ENCODE results near the gene MYL10. TPM values are rescaled to one million over a fixed set of nuclear protein-coding genes. Genes with fewer than 3 reads are reported as not detected.
"Not testable (repeated sequence)": the region's sequence is repeated elsewhere in the genome, so short reads cannot be mapped to it uniquely, and the experiment has no call there.

Gene MYL10
- polyA plus RNA-seq, 3 donors, result not detected

DNA sequence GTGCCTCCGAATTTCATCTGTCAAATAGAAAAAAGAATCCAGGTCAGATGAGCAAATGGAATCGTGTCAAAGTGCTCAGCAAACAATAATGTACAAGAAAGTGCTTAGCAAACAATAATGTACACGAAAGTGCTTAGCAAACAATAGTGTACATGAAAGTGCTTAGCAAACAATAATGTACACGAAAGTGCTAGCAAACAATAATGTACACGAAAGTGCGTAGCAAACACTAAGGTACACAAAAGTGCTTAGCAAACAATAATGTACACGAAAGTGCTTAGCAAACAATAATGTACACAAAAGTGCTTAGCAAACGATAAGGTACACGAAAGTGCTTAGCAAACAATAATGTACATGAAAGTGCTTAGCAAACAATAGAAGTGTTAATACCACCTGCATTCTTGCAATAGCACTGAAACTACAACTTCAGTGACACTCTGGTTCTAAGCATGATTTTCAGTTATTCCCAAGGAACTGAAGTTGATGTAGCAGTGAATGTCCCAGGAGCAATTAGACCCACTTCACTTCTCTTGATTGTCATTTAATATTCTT lies 33.4 kb upstream of the MYL10 start:
- no peak overlapping the region for H3K27ac ChIP-seq (ENCODE audit: low read depth, low read length)
- WGBS, 3 donors, result 62 to 85% (median 84%) methylated on average over 9 of the region's 9 CpGs

DNA sequence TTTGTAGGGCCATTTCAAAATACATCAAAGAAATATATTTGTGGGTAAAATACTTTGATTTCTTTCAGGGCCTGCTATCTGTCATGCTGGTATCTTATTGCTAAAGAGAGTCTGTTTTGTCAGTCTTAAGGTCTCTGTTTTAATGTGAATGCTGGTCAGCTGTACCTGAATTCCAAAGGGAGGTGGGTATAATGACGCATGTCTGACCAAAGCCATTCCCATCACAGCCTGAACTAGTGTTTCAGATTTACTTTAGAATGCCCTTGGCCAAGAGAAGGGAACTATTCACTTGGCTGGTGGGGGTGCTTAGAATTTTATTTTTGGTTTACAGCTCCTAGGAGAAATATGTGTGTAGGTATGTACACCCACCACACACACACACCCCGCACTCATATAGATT lies 30.6 kb upstream of the MYL10 start:
- WGBS, 3 donors, result 74 to 83% (median 83%) methylated on average over 2 of the region's 2 CpGs
- H3K27ac ChIP-seq (ENCODE audit: low read depth, low read length), result no peak overlapping the region

DNA sequence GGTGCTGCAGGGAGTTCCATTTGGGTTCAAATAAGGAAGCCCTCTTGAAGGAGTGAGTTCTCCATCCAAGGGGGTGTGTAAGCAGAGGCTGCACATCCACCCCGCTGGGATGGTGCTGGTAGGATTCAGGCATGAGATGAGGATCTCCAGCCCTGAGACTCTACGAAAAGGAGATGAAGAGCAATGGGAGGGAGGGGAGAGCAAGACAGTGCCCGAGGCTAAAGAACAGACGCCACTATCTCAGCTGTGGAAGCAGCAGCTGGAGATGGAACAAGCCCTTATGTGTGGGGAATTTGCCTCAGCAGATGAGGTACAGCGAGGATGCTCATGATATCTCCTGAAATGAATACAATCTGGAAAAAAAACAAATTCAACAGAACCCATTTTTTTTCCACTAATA lies 28.1 kb upstream of the MYL10 start:
- H3K27ac ChIP-seq (ENCODE audit: low read depth, low read length), result no peak overlapping the region
- WGBS, 3 donors, result 79 to 81% (median 80%) methylated on average over 5 of the region's 5 CpGs

DNA sequence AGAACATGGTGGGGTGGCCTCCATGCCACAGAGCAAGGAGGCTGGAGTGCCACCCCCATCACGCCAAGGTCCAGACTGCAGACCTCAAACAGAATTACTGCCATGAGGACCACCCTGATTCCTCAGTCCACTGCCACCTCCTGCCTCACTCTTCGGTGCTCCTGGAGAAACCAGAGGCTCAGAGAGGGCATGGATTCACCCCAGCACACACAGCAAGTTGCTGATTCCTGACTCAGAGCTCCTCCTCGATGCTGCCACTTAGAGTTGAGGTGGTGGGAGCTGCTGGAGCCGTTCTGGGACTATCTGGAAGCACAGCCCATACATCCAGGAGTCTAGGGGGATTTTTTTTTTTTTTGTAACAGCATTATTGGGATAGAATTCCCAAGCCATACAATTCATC lies 22.0 kb upstream of the MYL10 start:
- WGBS, 3 donors, result 61 to 79% (median 72%) methylated on average over 4 of the region's 4 CpGs

DNA sequence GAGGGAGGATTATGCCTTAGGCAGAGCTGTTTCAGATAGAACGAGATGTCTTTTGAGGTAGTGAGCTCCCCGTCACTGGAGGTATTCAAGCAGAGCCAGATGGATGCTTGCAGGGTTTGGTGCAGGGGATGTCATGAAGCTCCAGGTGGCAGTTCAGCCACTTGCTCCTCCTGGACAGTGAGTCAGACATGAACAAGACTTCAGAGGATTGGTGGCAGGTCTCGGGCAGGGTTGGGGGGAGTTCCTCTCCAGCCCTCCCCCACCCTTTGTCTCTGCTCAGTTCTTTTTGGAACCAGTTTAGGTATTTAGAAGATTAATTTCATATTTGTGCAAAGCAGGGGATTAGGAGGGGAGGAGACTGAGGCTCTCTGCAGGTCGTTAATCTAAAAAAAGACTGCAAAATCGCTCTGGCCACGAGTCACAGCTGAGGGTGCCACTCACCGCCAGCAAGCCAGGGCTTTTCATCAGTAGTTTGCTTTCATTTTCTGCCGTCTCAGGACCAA lies 21.5 kb upstream of the MYL10 start:
- 43 to 47% (median 47%) methylated on average over 8 of the region's 8 CpGs for WGBS, 3 donors
- H3K27ac ChIP-seq (ENCODE audit: low read depth, low read length), result no peak overlapping the region

More for the DNA sequence above, 22.0 kb upstream of the MYL10 start:
- no peak overlapping the region for H3K27ac ChIP-seq (ENCODE audit: low read depth, low read length)

DNA sequence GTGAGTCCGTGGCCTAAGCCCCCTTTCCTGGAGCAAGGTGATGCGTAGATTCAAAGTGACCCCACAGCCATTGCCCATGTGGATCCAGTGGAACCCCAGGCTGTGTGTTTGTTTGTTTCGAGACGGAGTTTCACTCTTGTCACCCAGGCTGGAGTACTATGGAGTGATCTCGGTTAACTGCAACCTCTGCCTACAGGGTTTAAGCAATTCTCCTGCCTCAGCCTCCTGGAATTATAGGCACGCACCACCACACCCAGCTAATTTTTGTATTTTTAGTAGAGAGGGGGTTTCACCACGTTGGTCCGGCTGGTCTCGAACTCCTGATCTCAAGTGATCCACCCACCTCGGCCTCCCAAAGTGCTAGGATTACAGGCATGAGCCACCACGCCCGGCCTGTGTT lies 18.8 kb upstream of the MYL10 start:
- H3K27ac ChIP-seq (ENCODE audit: low read depth, low read length), result not testable (repeated sequence)
- WGBS, 3 donors, result 91 to 93% (median 92%) methylated on average over 12 of the region's 12 CpGs

DNA sequence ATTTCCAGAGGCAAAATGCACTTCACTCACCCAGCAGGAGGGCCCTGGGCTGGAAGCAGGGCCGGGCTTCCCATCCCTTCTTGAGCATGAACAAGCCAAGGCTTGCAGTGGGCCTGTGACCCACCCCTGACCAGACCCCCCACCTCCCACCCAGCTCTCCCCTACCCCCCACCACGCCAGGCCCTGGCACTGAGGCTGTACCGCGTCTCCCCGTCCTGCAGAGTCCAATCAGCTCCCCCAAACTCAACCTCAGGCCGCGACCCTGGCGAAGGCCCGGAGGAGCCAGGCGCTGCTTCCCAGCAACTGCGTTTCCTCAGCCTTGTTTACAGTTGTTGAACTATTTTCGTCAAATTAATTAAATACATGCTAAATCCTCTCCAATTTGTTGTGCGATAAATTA lies 16.9 kb upstream of the MYL10 start:
- 76 to 93% (median 79%) methylated on average over 13 of the region's 13 CpGs for WGBS, 3 donors

DNA sequence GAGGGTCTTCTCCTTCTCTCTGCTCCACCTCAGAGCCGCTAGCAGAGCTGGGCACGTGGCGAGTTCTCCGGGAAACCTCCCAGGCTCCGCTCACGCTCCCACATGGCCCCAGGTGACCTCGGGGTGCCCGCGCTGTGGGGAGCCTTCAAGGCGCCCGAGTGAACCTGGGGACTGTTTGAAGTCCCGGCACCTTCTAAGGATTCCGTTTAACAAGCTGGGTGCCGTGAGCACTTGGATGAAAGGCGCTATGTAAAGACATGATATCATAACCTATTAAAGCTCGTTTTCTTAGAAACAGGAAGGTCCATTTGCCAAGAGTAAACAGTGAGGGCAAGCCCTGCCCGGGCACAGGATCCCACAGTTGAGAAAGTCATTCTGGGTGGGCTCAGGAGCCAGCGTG lies 15.8 kb upstream of the MYL10 start:
- H3K27ac ChIP-seq (ENCODE audit: low read depth, low read length), result no peak overlapping the region
- WGBS, 3 donors, result 14 to 53% (median 46%) methylated on average over 18 of the region's 18 CpGs

More for the DNA sequence above, 16.9 kb upstream of the MYL10 start:
- no peak overlapping the region for H3K27ac ChIP-seq (ENCODE audit: low read depth, low read length)

DNA sequence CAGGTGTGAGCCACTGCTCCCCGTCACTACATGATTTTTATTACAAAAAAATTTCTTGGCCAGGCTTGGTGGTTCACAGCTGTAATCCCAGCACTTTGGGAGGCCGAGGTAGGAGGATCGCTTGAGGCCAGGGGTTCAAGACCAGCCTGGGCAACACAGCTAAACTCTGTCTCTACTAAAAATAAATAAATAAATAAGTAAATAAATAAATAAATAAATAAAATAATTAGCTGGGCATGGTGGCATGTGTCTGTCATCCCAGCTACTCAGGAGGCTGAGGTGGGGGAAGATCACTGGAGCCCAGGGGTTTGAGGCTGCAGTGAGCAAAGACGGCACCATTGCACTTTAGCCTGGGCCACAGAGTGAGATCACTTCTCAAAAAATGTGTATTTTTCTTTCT lies 10.0 kb upstream of the MYL10 start:
- 94 to 98% (median 98%) methylated on average over 4 of the region's 4 CpGs for WGBS, 3 donors
- not testable (repeated sequence) for H3K27ac ChIP-seq (ENCODE audit: low read depth, low read length)

DNA sequence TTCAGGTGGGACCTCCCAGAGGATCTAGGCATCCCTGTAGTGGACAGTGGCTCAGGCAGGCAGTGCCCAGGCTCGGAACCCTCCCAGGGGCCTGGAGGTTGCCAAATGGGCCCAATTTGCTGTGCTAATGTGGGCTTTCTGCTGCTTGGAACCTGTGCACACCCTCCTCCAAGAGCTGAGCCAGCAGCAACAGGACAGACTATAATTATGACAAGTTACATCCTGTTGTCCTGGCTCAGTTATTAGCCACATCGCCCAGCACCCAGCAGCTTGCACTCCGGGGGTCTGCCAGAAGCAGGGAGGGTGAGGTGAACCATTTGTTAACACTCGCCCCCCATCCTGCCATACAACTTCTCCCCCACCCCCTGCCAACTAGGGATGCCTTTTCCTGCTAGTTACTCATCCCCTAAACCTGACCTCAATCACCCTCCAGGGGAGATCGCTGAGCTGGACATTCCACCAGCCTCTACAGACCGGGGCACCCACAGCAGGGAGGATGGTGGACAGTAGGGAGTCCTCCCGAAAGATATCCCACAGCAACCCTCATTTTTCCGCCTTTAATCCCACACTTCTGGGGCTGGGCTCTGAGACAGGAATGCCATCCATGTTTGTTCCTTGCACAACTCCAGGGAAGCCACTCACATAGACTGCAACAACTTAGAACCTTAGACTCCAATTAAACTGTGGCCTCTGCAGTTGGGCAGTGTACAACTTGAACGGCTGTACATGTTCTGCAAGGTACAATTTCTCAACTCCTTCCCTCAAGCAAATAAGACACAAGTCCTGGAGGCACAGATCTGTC lies 7.9 kb upstream of the MYL10 start:
- WGBS, 3 donors, result 69 to 75% (median 74%) methylated on average over 9 of the region's 9 CpGs
- H3K27ac ChIP-seq (ENCODE audit: low read depth, low read length), result no peak overlapping the region

DNA sequence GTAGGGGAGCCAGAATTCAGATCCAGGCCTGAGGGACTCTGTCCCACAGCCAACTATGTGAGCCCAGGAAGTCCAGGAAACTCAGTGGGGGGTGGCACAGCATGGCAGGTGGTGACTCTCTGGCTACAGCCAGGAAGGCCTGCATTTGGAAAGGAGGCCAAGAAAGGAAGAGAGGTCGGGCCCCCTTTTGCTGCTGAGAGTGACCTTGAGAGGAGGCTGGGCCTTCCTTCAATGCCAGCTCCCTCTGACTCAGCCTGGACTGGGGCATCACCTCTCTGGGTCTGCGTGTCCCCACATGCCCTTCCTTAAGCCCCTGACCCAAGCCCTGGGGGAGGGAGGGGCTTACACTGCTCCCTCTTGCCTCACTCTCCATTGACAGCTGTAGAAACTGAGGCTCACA lies 6.4 kb upstream of the MYL10 start:
- 67 to 76% (median 67%) methylated on average over 2 of the region's 2 CpGs for WGBS, 3 donors

DNA sequence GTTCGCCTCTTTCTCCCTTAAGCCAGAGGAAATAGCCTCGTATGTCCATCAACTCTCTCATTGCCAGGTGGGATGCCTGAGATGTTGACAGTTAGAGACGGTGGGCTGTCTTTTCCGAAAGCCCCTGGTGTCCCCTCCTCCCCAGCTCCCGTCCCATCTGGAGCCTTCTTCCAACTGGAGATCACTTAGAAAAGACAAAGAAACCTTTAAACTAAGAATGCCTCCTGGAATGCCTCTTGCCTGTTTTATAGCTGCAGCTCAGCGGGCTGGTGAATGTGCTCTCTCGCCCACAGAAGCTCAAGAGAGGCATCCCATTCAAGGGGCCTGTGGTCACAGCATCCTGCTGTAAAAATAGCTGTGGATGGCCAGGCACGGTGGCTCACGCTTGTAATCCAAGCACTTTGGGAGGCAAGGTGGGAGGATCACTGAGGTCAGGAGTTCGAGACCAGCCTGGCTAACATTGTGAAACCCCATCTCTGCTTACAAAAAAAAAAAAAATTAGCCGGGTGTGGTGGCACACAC lies 5.2 kb upstream of the MYL10 start:
- 82 to 91% (median 84%) methylated on average over 11 of the region's 11 CpGs for WGBS, 3 donors

More for the DNA sequence above, 6.4 kb upstream of the MYL10 start:
- no peak overlapping the region for H3K27ac ChIP-seq (ENCODE audit: low read depth, low read length)

DNA sequence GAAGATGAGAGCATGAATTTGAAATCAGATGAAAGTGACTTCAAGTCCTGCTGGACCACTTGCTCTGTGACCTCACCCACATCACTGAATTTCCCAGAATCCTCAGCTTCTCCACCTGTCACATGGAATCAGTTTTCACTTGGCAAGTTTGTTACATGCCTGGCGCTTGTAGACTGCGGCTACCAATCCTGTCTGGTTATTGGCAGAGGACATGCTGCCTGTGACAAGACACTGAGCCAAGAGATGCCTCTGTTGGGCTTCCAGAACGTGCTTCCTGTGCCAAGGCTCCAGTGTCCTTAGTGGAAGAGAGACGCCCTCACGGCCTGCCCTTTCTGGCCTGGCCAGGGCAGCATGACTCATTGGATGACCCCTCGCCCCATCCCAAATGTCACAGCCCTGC lies 4.4 kb upstream of the MYL10 start:
- 85 to 91% (median 86%) methylated on average over 6 of the region's 6 CpGs for WGBS, 3 donors

More for the DNA sequence above, 5.2 kb upstream of the MYL10 start:
- H3K27ac ChIP-seq (ENCODE audit: low read depth, low read length), result no peak overlapping the region

DNA sequence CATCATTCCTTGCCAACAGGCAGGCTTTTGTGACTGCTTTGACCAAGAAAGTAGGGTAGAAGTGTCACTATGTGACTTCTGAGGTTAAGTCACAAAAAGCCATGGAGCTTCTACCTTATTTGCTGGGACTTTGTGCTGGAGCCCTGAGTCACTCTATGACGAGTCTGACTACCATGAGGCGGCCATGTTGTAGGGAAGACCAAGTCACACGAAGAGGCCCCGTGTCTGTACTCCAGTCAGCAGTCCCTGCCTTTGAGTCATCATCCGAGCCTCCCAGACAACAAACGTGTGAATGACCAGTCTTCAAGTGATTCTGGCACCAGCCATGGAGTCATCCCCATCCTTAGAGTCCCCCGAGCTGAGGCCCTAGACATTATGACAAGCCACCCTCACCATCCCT lies 3.5 kb upstream of the MYL10 start:
- WGBS, 3 donors, result 89 to 93% (median 92%) methylated on average over 7 of the region's 7 CpGs
- H3K27ac ChIP-seq (ENCODE audit: low read depth, low read length), result no peak overlapping the region

More for the DNA sequence above, 4.4 kb upstream of the MYL10 start:
- no peak overlapping the region for H3K27ac ChIP-seq (ENCODE audit: low read depth, low read length)

DNA sequence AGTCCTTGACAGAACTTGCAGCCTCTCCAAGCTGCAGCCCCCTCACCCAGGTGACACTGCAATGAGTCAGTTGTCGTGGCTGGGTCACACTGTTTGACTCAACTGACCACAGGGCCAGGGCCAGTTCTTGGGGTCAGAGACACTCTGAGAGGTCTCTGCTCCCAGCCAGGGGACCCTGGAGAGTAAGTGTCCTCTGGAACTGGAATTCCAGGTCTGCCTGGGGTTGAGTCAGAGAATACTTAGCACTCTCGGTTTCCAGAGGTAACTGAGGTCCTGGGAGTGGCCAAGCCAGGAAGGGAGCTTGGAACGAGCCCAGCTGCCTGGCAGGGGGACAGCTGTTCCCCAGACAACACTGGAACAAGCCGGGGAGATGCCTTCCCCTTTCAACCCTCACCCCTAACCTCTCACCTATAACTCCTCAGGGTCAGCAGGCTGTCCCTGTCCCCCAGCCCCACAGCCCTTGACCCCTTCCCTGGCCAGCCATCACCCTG lies 2.2 kb upstream of the MYL10 start:
- WGBS, 3 donors, result 43 to 52% (median 44%) methylated on average over 4 of the region's 4 CpGs
- H3K27ac ChIP-seq (ENCODE audit: low read depth, low read length), result no peak overlapping the region

DNA sequence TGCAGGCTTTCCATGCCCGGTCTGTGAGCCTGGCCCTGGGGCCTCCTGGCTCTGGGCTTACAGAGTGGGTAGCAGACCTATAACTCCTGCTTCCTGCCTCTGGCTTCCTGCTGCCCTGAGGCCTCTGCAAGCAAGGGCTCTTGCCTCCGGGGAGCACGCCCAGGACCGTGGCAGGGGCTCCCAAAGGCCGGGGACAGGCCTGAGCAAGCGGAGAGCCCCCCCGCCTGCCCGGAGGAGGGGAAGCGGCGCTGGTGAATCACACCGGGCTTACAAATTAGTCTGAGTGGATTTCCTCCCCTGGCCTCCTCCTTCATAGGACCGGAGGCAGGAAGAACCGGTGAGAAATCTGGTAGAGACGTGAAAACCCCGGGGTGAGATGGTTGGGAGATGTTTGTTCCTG lies 1.5 kb upstream of the MYL10 start:
- no peak overlapping the region for H3K27ac ChIP-seq (ENCODE audit: low read depth, low read length)
- WGBS, 3 donors, result 42 to 57% (median 48%) methylated on average over 14 to 15 of the region's 15 CpGs

DNA sequence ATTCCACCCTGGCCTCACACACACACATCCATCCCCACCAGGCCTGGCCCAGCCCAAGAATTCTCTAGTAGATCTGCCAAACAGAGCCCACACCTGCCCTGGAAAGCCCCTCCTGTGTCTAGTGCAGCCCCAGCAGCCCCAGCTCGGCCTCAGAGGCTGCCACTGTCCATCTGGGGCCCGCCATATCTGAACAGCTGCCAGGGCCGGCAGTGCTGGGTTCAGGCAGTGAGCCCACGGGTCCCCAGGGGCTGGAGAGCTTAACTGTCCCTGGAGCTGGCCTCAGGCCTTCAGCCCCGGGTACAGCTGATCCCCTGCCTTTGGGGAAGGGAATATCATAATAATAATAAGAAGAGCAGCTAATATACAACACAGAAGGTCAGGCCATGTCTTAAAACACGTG lies 574 bp downstream of the MYL10 start:
- WGBS, 3 donors, result 64 to 73% (median 69%) methylated on average over 6 of the region's 6 CpGs

DNA sequence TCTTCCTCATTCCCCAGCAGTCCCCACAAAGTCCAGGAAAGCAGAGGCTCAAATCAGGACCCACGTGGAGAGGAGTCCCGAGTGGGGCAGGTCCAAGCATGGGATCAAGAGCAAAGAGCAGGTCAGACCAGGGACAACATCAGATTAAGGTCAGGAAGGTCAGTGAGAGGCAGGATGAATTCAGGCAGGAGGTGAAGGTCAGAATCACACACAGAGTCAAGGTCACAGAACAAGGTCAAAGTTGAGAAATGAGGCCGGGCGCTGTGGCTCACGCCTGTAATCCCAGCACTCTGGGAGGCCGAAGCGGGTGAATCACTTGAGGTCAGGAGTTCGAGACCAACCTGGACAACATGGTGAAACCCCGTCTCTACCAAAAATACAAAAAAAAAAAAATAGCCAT lies 2.3 kb downstream of the MYL10 start:
- no peak overlapping the region for H3K27ac ChIP-seq (ENCODE audit: low read depth, low read length)
- 81 to 82% (median 82%) methylated on average over 9 of the region's 9 CpGs for WGBS, 3 donors

More for the DNA sequence above, 574 bp downstream of the MYL10 start:
- no peak overlapping the region for H3K27ac ChIP-seq (ENCODE audit: low read depth, low read length)

DNA sequence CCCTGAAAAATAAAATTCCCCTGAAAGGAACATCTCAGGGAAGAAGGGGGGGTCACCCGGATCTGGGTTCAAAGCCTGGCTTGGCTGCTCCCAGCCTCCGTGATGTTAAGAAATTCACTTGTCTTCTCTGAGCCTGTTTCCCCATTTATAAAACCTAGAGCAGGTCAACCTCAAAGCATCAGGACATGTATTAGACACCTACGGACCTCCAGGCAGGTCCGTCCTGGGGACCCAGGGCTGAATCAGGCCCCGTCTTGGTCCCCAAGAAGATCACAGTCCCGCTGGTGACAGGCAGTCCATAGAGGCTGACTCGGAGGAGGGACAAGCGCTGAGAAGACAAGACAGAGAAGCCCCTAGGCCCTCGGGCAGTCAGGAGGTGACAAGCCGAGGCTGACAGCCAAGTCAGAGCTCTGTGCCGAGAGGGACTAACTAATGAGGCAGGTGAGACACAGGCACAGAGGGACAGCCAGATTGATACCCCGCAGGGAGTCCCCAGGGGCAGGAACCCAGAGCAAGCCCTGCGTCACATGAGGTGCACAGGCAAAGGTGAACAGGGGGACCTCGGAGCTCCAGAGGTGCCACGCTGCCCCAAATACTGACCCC lies 2.9 kb downstream of the MYL10 start:
- no peak overlapping the region for H3K27ac ChIP-seq (ENCODE audit: low read depth, low read length)
- WGBS, 3 donors, result 60 to 74% (median 73%) methylated on average over 15 of the region's 15 CpGs

All from adipose tissue (tissue), 3 donors.